DND-41 (cell line): ENCODE measurements around the gene TMEM119.

Experiments
- ATAC-seq: fragments of 200-7000 bp; cut with Tn5 transposase; 3 replicates; pipeline ENCODE4 v1.9.1; 2021; ENCODE audit warnings: low read depth; ENCODE audit not compliant: insufficient read depth
- DNase-seq: peaks from one replicate; pipeline ENCODE4 v3.0.0-alpha.2; 2020
- H2AFZ ChIP-seq: 2 replicates; pipeline ENCODE4 v1.6.0; 2012; ENCODE audit warnings: low read depth, low read length
- H3K27ac ChIP-seq: 2 replicates; pipeline ENCODE4 v1.5.1; 2012; ENCODE audit warnings: low read length, inconsistent platforms
- H3K27me3 ChIP-seq: fragments of 200-600 bp; sonication (generic); 2 replicates; pipeline ENCODE4 v1.6.0; 2012; ENCODE audit warnings: low read length, mild to moderate bottlenecking, inconsistent platforms; ENCODE audit not compliant: insufficient read depth, poor library complexity
- H3K36me3 ChIP-seq: 2 replicates; pipeline ENCODE4 v1.5.1; 2012; ENCODE audit warnings: low read length, inconsistent platforms; ENCODE audit not compliant: insufficient read depth
- H3K4me1 ChIP-seq: 2 replicates; pipeline ENCODE4 v1.5.1; 2012; ENCODE audit warnings: mild to moderate bottlenecking, low read length; ENCODE audit not compliant: insufficient read depth
- H3K4me2 ChIP-seq: 2 replicates; pipeline ENCODE4 v1.6.0; 2012; ENCODE audit warnings: mild to moderate bottlenecking, moderate library complexity, low read length, inconsistent platforms; ENCODE audit not compliant: insufficient read depth
- H3K4me3 ChIP-seq, 2 experiments: fragments of 200-600 bp in 1 of 2; shearing (Covaris generic) in 1 of 2; 2 replicates each; pipeline ENCODE4 v1.5.1; 2012 to 2016; ENCODE audit warnings: inconsistent platforms in 2 of 2, low read length in 2 of 2, mild to moderate bottlenecking in 2 of 2, low read depth in 1 of 2, moderate library complexity in 1 of 2
- H3K79me2 ChIP-seq: 2 replicates; pipeline ENCODE4 v1.6.0; 2012; ENCODE audit warnings: low read length, inconsistent platforms; ENCODE audit not compliant: insufficient read depth
- H3K9ac ChIP-seq: 2 replicates; pipeline ENCODE4 v1.6.0; 2012; ENCODE audit warnings: low read depth, mild to moderate bottlenecking, inconsistent platforms, low read length, moderate library complexity
- H3K9me3 ChIP-seq: 2 replicates; pipeline ENCODE4 v1.5.1; 2012; ENCODE audit warnings: low read length, moderate library complexity, mild to moderate bottlenecking, inconsistent platforms; ENCODE audit not compliant: insufficient read depth, severe bottlenecking
- H4K20me1 ChIP-seq: 2 replicates; pipeline ENCODE4 v1.6.0; 2012; ENCODE audit warnings: low read length; ENCODE audit not compliant: insufficient read depth
- CTCF ChIP-seq: IDR thresholded peaks from 2 replicates; pipeline ENCODE4 v1.5.1; 2012; ENCODE audit warnings: borderline replicate concordance, low read length, moderate library complexity, mild to moderate bottlenecking; ENCODE audit not compliant: poor library complexity, severe bottlenecking; ENCODE audit errors: extremely low read depth
- EZH2 ChIP-seq: IDR thresholded peaks from 3 replicates; pipeline ENCODE4 v1.6.1; 2012; ENCODE audit warnings: borderline replicate concordance, low read depth, mild to moderate bottlenecking, moderate library complexity, low read length, inconsistent platforms; ENCODE audit not compliant: severe bottlenecking

The TMEM119 gene

GRCh38 chr12:108606492-108606891 lies 8.6 kb upstream of the TMEM119 start:
- TF ChIP-seq EZH2 (no peak), CTCF (no peak)
- no peak for ATAC-seq

GRCh38 chr12:108605690-108606406 lies 8.0 kb upstream of the TMEM119 start:
- H4K20me1 ChIP-seq: no peaks in the 10 kb centered on the region
- H3K9ac ChIP-seq: no peak overlapping the region
- H3K4me2 ChIP-seq: no peak overlapping the region
- H3K36me3 ChIP-seq: no peaks in the 10 kb centered on the region
- H3K9me3 ChIP-seq: no peaks in the 10 kb centered on the region
- ATAC-seq (no peak), DNase-seq (no peak)
- H3K27ac ChIP-seq: no peak overlapping the region; the same call in 1 of the 2 replicates
- no peak overlapping the region for H3K4me3 ChIP-seq
- TF ChIP-seq CTCF (no peak), EZH2 (no peak)
- H3K27me3 ChIP-seq: no peaks in the 10 kb centered on the region
- H3K4me1 ChIP-seq: no peaks in the 10 kb centered on the region
- no peak overlapping the region for H2AFZ ChIP-seq
- H3K79me2 ChIP-seq: no peaks in the 10 kb centered on the region

More at GRCh38 chr12:108606492-108606891, 8.6 kb upstream of the TMEM119 start:
- no peak overlapping the region for H3K4me2 ChIP-seq
- no peak for DNase-seq
- no peak overlapping the region for H3K9ac ChIP-seq
- no peak overlapping the region for H3K27ac ChIP-seq
- H3K36me3 ChIP-seq: no peaks in the 10 kb centered on the region
- no peaks in the 10 kb centered on the region for H3K4me1 ChIP-seq
- H3K79me2 ChIP-seq: no peaks in the 10 kb centered on the region
- no peak overlapping the region for H3K4me3 ChIP-seq
- H3K9me3 ChIP-seq: no peaks in the 10 kb centered on the region
- no peaks in the 10 kb centered on the region for H3K27me3 ChIP-seq
- no peak overlapping the region for H2AFZ ChIP-seq
- H4K20me1 ChIP-seq: no peaks in the 10 kb centered on the region

DNA sequence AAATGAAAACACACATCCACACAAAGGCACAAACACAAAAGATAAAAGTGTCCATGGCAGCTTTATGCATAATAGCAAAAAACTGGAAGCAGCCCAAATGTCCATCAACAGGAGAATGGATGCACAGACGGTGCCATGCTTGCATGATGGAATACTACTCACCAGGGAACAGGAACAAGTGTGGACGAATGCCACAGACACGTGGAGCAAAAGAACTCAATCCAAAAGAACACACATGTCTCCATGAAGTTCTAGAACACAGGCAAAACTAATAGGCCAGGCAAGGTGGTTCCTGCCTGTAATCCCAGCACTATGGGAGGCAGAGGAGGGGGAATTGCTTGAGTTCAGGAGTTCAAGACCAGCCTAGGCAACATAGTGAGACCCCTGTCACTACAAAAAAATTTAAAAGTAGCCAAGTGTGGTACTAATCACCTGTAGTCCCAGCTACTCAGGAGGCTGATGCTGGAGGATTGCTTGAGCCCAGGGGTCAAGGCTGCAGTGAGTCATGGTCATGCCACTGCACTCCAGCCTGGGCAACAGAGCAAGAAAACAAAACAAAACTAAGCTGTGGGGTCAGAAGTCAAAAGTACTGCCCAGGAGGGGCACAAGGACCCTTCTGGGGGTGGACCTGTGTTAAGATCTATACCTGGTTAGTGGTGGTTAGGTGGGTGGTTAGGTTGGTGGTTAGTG lies 7.3 kb upstream of the TMEM119 start:
- no peaks in the 10 kb centered on the region for H3K4me1 ChIP-seq
- DNase-seq (no peak), ATAC-seq (no peak; the same call in 2 of the 3 replicates)
- no peak overlapping the region for H3K27ac ChIP-seq
- TF ChIP-seq CTCF: no peak
- no peak for TF ChIP-seq EZH2
- H3K9me3 ChIP-seq: no peaks in the 10 kb centered on the region
- no peak overlapping the region for H2AFZ ChIP-seq
- H3K4me2 ChIP-seq: no peak overlapping the region
- no peaks in the 10 kb centered on the region for H3K79me2 ChIP-seq
- no peaks in the 10 kb centered on the region for H4K20me1 ChIP-seq
- no peak overlapping the region for H3K4me3 ChIP-seq
- H3K27me3 ChIP-seq: no peaks in the 10 kb centered on the region
- no peak overlapping the region for H3K9ac ChIP-seq
- H3K36me3 ChIP-seq: no peaks in the 10 kb centered on the region
